Superior temporal gyrus (tissue), 1 donor: ENCODE data around the gene R3HDM2.
"Not testable (repeated sequence)": the region's sequence is repeated elsewhere in the genome, so short reads cannot be mapped to it uniquely, and the experiment has no call there.

Experiments
- DNase-seq: peaks from one replicate; pipeline ENCODE4 v3.0.0-alpha.2; 2016; ENCODE audit errors: extremely low spot score

The R3HDM2 gene

GRCh38 chr12:57377103-57377840 is 53.6 kb downstream of the R3HDM2 start:
- DNase-seq, result no peak

GRCh38 chr12:57372233-57372632 is 58.6 kb downstream of the R3HDM2 start:
- no peak for DNase-seq

DNA sequence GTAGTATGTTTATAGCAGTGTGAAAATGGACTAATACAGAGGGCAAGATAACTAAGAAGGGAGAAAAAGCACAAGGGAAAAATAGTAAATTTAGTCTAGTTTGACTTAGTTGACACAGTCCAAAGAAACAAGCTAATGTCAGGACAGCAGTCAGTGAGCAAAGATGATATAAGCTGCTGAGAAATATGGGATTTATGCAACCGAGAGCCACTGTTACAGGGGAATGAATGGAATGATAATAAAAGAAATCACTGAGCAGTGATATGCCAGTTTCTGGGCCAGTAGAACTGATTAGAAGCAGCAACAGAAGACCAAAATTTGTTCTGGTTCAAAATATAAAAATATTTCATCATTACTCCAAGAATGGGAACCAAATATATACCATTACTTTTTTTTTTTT is 60.1 kb downstream of the R3HDM2 start:
- DNase-seq, result no peak

- DNase-seq, result no peak
These were observed 60.8 kb downstream of the R3HDM2 start for GRCh38 chr12:57370072-57370471.

DNA sequence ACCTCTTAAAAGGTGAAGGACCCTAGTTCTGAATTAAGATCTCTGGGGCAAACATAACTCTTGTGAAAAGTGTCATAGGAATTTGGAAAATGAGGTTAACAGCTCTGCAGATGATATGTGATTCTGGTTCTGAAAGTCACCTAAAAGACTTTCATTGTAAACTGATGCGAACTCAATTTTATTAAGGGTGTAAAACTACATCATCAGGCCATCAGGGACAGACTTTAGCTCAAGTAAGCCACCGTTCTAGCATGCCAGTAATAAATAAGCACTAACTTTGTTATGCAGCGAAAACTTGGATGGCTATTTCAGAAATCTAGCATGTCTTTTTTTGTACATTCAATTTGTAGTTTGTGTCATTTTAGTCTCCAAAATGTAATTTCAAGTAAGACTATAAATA is 61.6 kb downstream of the R3HDM2 start:
- DNase-seq, result no peak

- DNase-seq, result no peak
These were observed 62.3 kb downstream of the R3HDM2 start for GRCh38 chr12:57368349-57369095.

GRCh38 chr12:57367121-57367520 is 63.7 kb downstream of the R3HDM2 start:
- no peak for DNase-seq

- no peak for DNase-seq
These were observed 64.5 kb downstream of the R3HDM2 start for GRCh38 chr12:57366315-57366714.

- not testable (repeated sequence) for DNase-seq
These were observed 66.7 kb downstream of the R3HDM2 start for GRCh38 chr12:57364156-57364555.

- DNase-seq, result no peak
These were observed 70.4 kb downstream of the R3HDM2 start for GRCh38 chr12:57360468-57360867.

- DNase-seq, result no peak
These were observed 72.2 kb downstream of the R3HDM2 start for GRCh38 chr12:57358646-57359045.

GRCh38 chr12:57355734-57356133 is 75.1 kb downstream of the R3HDM2 start:
- no peak for DNase-seq

- no peak for DNase-seq
These were observed 78.7 kb downstream of the R3HDM2 start for GRCh38 chr12:57352166-57352565.

DNA sequence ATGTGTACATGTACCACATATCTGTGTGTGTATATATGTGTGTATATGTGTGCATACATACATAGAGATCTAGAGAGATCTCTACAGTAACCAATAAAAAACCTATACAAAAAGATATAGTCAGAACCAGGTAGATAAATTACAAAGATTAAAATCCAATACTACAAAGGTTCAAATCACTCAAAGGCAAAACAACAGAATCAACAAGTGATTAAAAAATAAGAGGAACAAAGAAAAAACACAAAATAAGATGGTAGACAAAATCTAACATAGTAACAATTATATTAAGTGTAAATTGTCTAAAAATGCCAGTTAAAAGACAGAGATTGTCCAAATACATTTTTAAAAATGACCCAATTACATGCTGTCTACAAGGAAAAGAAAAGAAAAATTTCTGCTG is 83.6 kb downstream of the R3HDM2 start:
- DNase-seq, result no peak

GRCh38 chr12:57343703-57344378 is 87.0 kb downstream of the R3HDM2 start:
- no peak for DNase-seq

DNA sequence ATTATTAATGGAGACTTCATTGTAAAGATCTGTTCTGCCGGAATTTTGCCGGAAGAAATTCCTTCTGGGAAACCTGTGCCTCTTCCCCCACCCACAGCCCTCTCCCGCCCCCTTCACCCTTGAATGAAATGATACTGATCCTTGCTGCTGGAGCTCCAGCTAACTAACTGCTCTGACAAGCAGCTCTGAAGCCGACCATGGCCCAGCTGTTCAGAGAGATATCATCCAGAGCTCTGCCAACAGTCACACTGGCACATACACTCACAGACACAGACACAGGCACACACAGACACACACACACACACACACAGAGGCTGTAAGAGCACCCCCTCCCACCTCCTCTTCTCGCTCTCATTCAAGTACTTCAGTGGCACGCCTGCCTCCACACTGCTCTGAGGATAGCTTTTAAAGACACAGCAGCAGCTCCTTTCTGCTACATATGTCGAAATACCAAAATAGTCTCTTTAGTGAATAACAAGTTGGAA is 88.6 kb downstream of the R3HDM2 start:
- DNase-seq, result peak; percentile 51

GRCh38 chr12:57341275-57341990 is 89.4 kb downstream of the R3HDM2 start:
- peak; percentile 55 for DNase-seq

- DNase-seq, result peak; percentile 71
These were observed 90.7 kb downstream of the R3HDM2 start for GRCh38 chr12:57340104-57340503.

DNA sequence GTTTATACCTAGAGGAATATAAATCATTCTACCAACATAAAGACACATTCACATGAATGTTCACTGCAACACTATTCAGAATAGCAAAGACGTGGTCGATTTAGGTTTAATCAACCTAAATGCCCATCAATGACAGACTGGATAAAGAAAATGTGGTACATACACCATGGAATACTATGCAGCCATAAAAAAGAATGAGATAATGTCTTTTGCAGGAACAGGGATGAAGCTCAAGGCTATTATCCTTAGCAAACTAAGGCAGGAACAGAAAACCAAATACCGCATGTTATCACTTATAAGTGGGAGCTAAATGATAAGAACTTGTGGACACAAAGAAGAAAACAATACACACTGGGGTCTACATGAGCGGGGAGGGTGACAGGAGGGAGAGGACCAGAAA is 94.5 kb downstream of the R3HDM2 start:
- DNase-seq, result not testable (repeated sequence)

GRCh38 chr12:57334219-57334618 is 96.6 kb downstream of the R3HDM2 start:
- no peak for DNase-seq

DNA sequence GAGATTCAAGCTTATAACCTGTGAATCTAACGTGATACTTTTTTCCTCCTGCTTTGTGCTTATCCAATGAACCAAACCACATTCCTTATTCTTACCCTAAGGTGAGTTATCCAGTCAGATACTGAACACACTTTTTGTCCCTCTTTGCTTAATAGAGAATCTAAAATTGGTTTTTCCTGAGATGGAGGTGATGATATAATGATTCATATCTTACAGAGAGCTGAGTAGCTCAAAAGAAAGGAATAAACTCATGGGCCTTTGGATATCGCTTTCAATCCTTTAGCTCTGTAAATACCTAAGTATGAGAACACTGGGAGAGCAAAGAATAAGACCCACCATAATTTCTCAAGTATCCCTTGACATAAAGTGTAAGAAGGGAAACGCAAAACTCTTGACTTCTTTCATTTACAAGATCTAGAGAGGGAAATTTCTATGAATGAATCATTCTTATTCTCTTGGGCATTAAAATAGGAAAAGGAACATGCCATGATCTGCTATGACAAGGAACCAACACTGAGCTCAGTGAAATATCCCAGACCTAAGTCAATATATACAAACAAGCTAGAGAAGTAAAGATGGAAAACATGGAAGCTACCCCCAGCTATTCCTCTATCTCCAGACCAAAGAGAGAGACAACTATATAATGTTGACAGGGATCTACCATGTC is 98.1 kb downstream of the R3HDM2 start:
- no peak for DNase-seq
